Activated T-cell treated with anti-CD3 and anti-CD28 coated beads, Interleukin-2, amount 50 U/mL, for 1 hour (primary cell): ENCODE results near the gene CNTNAP5.

Experiments used
- DNase-seq: peaks from one replicate; pipeline ENCODE4 v3.0.0-alpha.2; 2020

The CNTNAP5 gene

GRCh38 chr2:124485659-124486058, 460.6 kb downstream of the CNTNAP5 start:
- no peak for DNase-seq

GRCh38 chr2:124489686-124490085, 464.6 kb downstream of the CNTNAP5 start:
- DNase-seq = no peak

- DNase-seq = no peak
Observed at GRCh38 chr2:124501575-124502152, 476.6 kb downstream of the CNTNAP5 start.

- DNase-seq = no peak
Observed at GRCh38 chr2:124514236-124514635, 489.1 kb downstream of the CNTNAP5 start.

- no peak for DNase-seq
Observed at GRCh38 chr2:124520953-124521352, 495.9 kb downstream of the CNTNAP5 start.

- no peak for DNase-seq
Observed at GRCh38 chr2:124523096-124523495, 498.0 kb downstream of the CNTNAP5 start.

GRCh38 chr2:124524155-124524915, 499.2 kb downstream of the CNTNAP5 start:
- DNase-seq = no peak

GRCh38 chr2:124526221-124526620, 501.1 kb downstream of the CNTNAP5 start:
- DNase-seq = no peak

- no peak for DNase-seq
Observed at GRCh38 chr2:124530203-124530602, 505.1 kb downstream of the CNTNAP5 start.

- DNase-seq = no peak
Observed at GRCh38 chr2:124533226-124533954, 508.3 kb downstream of the CNTNAP5 start.

GRCh38 chr2:124534028-124534427, 508.9 kb downstream of the CNTNAP5 start:
- no peak for DNase-seq

- DNase-seq = no peak
Observed at GRCh38 chr2:124535816-124536215, 510.7 kb downstream of the CNTNAP5 start.

GRCh38 chr2:124536591-124536990, 511.5 kb downstream of the CNTNAP5 start:
- DNase-seq = no peak

- DNase-seq = no peak
Observed at GRCh38 chr2:124538549-124538948, 513.5 kb downstream of the CNTNAP5 start.

GRCh38 chr2:124540805-124541204, 515.7 kb downstream of the CNTNAP5 start:
- DNase-seq = no peak

- DNase-seq = no peak
Observed at GRCh38 chr2:124542932-124543640, 518.0 kb downstream of the CNTNAP5 start.

- no peak for DNase-seq
Observed at GRCh38 chr2:124547700-124548099, 522.6 kb downstream of the CNTNAP5 start.

GRCh38 chr2:124558277-124558905, 533.3 kb downstream of the CNTNAP5 start:
- no peak for DNase-seq

GRCh38 chr2:124559236-124559635, 534.1 kb downstream of the CNTNAP5 start:
- no peak for DNase-seq

GRCh38 chr2:124560592-124561112, 535.6 kb downstream of the CNTNAP5 start:
- DNase-seq = no peak

GRCh38 chr2:124561486-124561885, 536.4 kb downstream of the CNTNAP5 start:
- no peak for DNase-seq

GRCh38 chr2:124563426-124563825, 538.3 kb downstream of the CNTNAP5 start:
- DNase-seq = no peak
